SK-N-SH treated with all-trans-retinoic acid at 6 μM for 48 hours (cell line): ENCODE data around the gene ARHGAP8.

ENCODE experiments used
- ATAC-seq: fragments of 200-7000 bp; cut with Tn5 transposase; 3 replicates; pipeline ENCODE4 v1.9.1; 2020; ENCODE audit warnings: mild to moderate bottlenecking, moderate library complexity
- ARNTL ChIP-seq: fragments of 450-650 bp; formaldehyde crosslinking; IDR thresholded peaks from 2 replicates; pipeline ENCODE4 v1.5.0; 2020; ENCODE audit warnings: low read depth, mild to moderate bottlenecking, moderate library complexity, borderline replicate concordance
- BACH2 ChIP-seq: fragments of 250-450 bp; sonication (Bioruptor Pico); IDR thresholded peaks from 2 replicates; pipeline ENCODE4 v1.9.0; 2021; ENCODE audit warnings: mild to moderate bottlenecking, borderline replicate concordance
- CREB5 ChIP-seq: fragments of 250-450 bp; sonication (Bioruptor Pico); IDR thresholded peaks from 2 replicates; pipeline ENCODE4 v1.5.1; 2020; ENCODE audit warnings: low read depth, mild to moderate bottlenecking, moderate library complexity
- CSDC2 ChIP-seq: fragments of 250-450 bp; sonication (Bioruptor Pico); IDR thresholded peaks from 2 replicates; pipeline ENCODE4 v1.5.0; 2020; ENCODE audit warnings: mild to moderate bottlenecking, moderate library complexity
- CSRNP3 ChIP-seq: fragments of 250-450 bp; sonication (Bioruptor Pico); IDR thresholded peaks from 2 replicates; pipeline ENCODE4 v1.5.1; 2021; ENCODE audit warnings: mild to moderate bottlenecking, moderate library complexity
- ESRRG ChIP-seq: fragments of 250-450 bp; sonication (Bioruptor Pico); IDR thresholded peaks from 2 replicates; pipeline ENCODE4 v1.6.1; 2021; ENCODE audit warnings: mild to moderate bottlenecking
- GLIS3 ChIP-seq: fragments of 250-450 bp; sonication (Bioruptor Pico); IDR thresholded peaks from 2 replicates; pipeline ENCODE4 v1.5.0; 2020; ENCODE audit warnings: mild to moderate bottlenecking, moderate library complexity
- ISL1 ChIP-seq: fragments of 250-450 bp; sonication (Bioruptor Pico); IDR thresholded peaks from 2 replicates; pipeline ENCODE4 v2.1.2; 2022; ENCODE audit warnings: mild to moderate bottlenecking, moderate library complexity
- OSR1 ChIP-seq: fragments of 250-450 bp; sonication (Bioruptor Pico); IDR thresholded peaks from 2 replicates; pipeline ENCODE4 v1.8.0; 2022; ENCODE audit warnings: moderate library complexity, mild to moderate bottlenecking, inconsistent platforms
- PATZ1 ChIP-seq: fragments of 250-450 bp; sonication (Bioruptor Pico); IDR thresholded peaks from 2 replicates; pipeline ENCODE4 v1.8.0; 2020; ENCODE audit warnings: mild to moderate bottlenecking, moderate library complexity, borderline replicate concordance
- POU6F1 ChIP-seq: fragments of 250-450 bp; sonication (Bioruptor Pico); IDR thresholded peaks from 2 replicates; pipeline ENCODE4 v1.8.0; 2021; ENCODE audit warnings: low read depth, mild to moderate bottlenecking, moderate library complexity, borderline replicate concordance
- PPARA ChIP-seq: fragments of 250-450 bp; sonication (Bioruptor Pico); IDR thresholded peaks from 2 replicates; pipeline ENCODE4 v1.5.0; 2020; ENCODE audit warnings: mild to moderate bottlenecking, borderline replicate concordance
- SNAI2 ChIP-seq: fragments of 250-450 bp; sonication (Bioruptor Pico); IDR thresholded peaks from 2 replicates; pipeline ENCODE4 v1.5.0; 2020; ENCODE audit warnings: mild to moderate bottlenecking, moderate library complexity
- TCF4 ChIP-seq: fragments of 250-450 bp; sonication (Bioruptor Pico); IDR thresholded peaks from 2 replicates; pipeline ENCODE4 v1.8.0; 2021; ENCODE audit warnings: mild to moderate bottlenecking, moderate library complexity, borderline replicate concordance
- TOX ChIP-seq: fragments of 250-450 bp; sonication (Bioruptor Pico); IDR thresholded peaks from 2 replicates; pipeline ENCODE4 v1.8.0; 2021; ENCODE audit warnings: mild to moderate bottlenecking, moderate library complexity, borderline replicate concordance
- ZC3H10 ChIP-seq: fragments of 250-450 bp; sonication (Bioruptor Pico); IDR thresholded peaks from 2 replicates; pipeline ENCODE4 v1.5.1; 2021; ENCODE audit warnings: mild to moderate bottlenecking, moderate library complexity
- ZFP3 ChIP-seq: fragments of 250-450 bp; sonication (Bioruptor Pico); IDR thresholded peaks from 2 replicates; pipeline ENCODE4 v1.5.0; 2020; ENCODE audit warnings: mild to moderate bottlenecking, moderate library complexity
- ZFP30 ChIP-seq: fragments of 450-650 bp; formaldehyde crosslinking; IDR thresholded peaks from 2 replicates; pipeline ENCODE4 v1.5.0; 2022; ENCODE audit warnings: mild to moderate bottlenecking, moderate library complexity
- ZNF565 ChIP-seq: fragments of 450-650 bp; formaldehyde crosslinking; conservative IDR thresholded peaks from 2 replicates; pipeline ENCODE4 v1.5.0; 2020; ENCODE audit warnings: low read depth, mild to moderate bottlenecking, moderate library complexity
- ZNF70 ChIP-seq: fragments of 450-650 bp; formaldehyde crosslinking; IDR thresholded peaks from 2 replicates; pipeline ENCODE4 v1.5.0; 2020; ENCODE audit warnings: mild to moderate bottlenecking, moderate library complexity
- ZNF8 ChIP-seq: fragments of 450-650 bp; formaldehyde crosslinking; IDR thresholded peaks from 2 replicates; pipeline ENCODE4 v1.5.0; 2020; ENCODE audit warnings: mild to moderate bottlenecking, moderate library complexity

The ARHGAP8 gene

GRCh38 chr22:44711241-44711560 is 41.2 kb upstream of the ARHGAP8 start (continued):
- TF ChIP-seq CSDC2 (CRISPR knock-in tag) (no peak), ZC3H10 (CRISPR knock-in tag) (no peak)
- TF ChIP-seq, all 23 proteins: peak for 0

- TF ChIP-seq ZFP3 (no peak), TCF4 (no peak), ARNTL (CRISPR knock-in tag) (no peak), OSR1 (CRISPR knock-in tag) (no peak), ZNF565 (CRISPR knock-in tag) (no peak), ZC3H10 (CRISPR knock-in tag) (no peak), SNAI2 (CRISPR knock-in tag) (no peak), CREB5 (CRISPR knock-in tag) (no peak), CSRNP3 (no peak), GLIS3 (no peak), ESRRG (CRISPR knock-in tag) (no peak), ISL1 (CRISPR knock-in tag) (no peak), TOX (CRISPR knock-in tag) (no peak), ZNF8 (CRISPR knock-in tag) (no peak), CSDC2 (CRISPR knock-in tag) (no peak), ZFP30 (no peak), ZNF70 (CRISPR knock-in tag) (no peak), PPARA (CRISPR knock-in tag) (no peak), PATZ1 (CRISPR knock-in tag) (no peak), BACH2 (CRISPR knock-in tag) (no peak)
- TF ChIP-seq, all 23 proteins: peak for 0
- ATAC-seq, result no peak
Observed at GRCh38 chr22:44711690-44712555, 40.5 kb upstream of the ARHGAP8 start.

- no peak for TF ChIP-seq PPARA (CRISPR knock-in tag)
- no peak for TF ChIP-seq CSRNP3
- no peak for TF ChIP-seq BACH2 (CRISPR knock-in tag)
- no peak for TF ChIP-seq ZFP30
- TF ChIP-seq SNAI2 (CRISPR knock-in tag), result no peak
- TF ChIP-seq CREB5 (CRISPR knock-in tag), result no peak
- TF ChIP-seq POU6F1 (CRISPR knock-in tag), result no peak
- TF ChIP-seq ZNF8 (CRISPR knock-in tag), result no peak
- no peak for ATAC-seq
Observed at GRCh38 chr22:44712962-44713361, 39.4 kb upstream of the ARHGAP8 start.
